Measurements from ENCODE around the gene XPO1.

The XPO1 gene

GRCh38 chr2:61530749-61531148, 7.4 kb downstream of the XPO1 start:
- no peak for DNase-seq
- H3K27me3 ChIP-seq (ENCODE audit: insufficient read depth, low read depth, severe bottlenecking): no peaks in the 10 kb centered on the region
- no peak for TF ChIP-seq CTCF (IDR thresholded peaks at IDR 0.05; ENCODE audit: low read depth, low read length)
- no peak overlapping the region for H3K4me3 ChIP-seq (ENCODE audit: low read depth, low read length)
- no peak overlapping the region for H3K27ac ChIP-seq
- H3K9me3 ChIP-seq (ENCODE audit: severe bottlenecking): no peaks in the 10 kb centered on the region
- peaks cover 75% of the 10 kb centered on the region for H3K36me3 ChIP-seq

GRCh38 chr2:61529944-61530735, 8.0 kb downstream of the XPO1 start:
- no peak overlapping the region for H3K27ac ChIP-seq
- H3K36me3 ChIP-seq: peaks cover 81% of the 10 kb centered on the region
- H3K9me3 ChIP-seq (ENCODE audit: severe bottlenecking): no peaks in the 10 kb centered on the region

GRCh38 chr2:61520261-61520660, 17.9 kb downstream of the XPO1 start:
- Histone ChIP-seq H3K36me3 (peaks cover 96% of the 10 kb centered on the region), H3K27me3 (ENCODE audit: insufficient read depth, low read depth, severe bottlenecking) (no peaks in the 10 kb centered on the region), H3K27ac (no peak overlapping the region; the same call in 1 of the 2 replicates), H3K9me3 (ENCODE audit: severe bottlenecking) (no peaks in the 10 kb centered on the region), H3K4me3 (ENCODE audit: low read depth, low read length) (no peak overlapping the region)
- no peak for DNase-seq
- TF ChIP-seq CTCF (IDR thresholded peaks at IDR 0.05; ENCODE audit: low read depth, low read length): no peak

More at GRCh38 chr2:61529944-61530735, 8.0 kb downstream of the XPO1 start:
- TF ChIP-seq CTCF (IDR thresholded peaks at IDR 0.05; ENCODE audit: low read depth, low read length): no peak
- no peaks in the 10 kb centered on the region for H3K27me3 ChIP-seq (ENCODE audit: insufficient read depth, low read depth, severe bottlenecking)
- no peak for DNase-seq
- H3K4me3 ChIP-seq (ENCODE audit: low read depth, low read length): no peak overlapping the region

GRCh38 chr2:61512768-61513398, 25.3 kb downstream of the XPO1 start:
- no peak for DNase-seq
- H3K4me3 ChIP-seq (ENCODE audit: low read depth, low read length): no peak overlapping the region
- TF ChIP-seq CTCF (IDR thresholded peaks at IDR 0.05; ENCODE audit: low read depth, low read length): no peak
- H3K36me3 ChIP-seq: peaks cover 99% of the 10 kb centered on the region
- H3K27ac ChIP-seq: no peak overlapping the region
- H3K9me3 ChIP-seq (ENCODE audit: severe bottlenecking): no peaks in the 10 kb centered on the region
- H3K27me3 ChIP-seq (ENCODE audit: insufficient read depth, low read depth, severe bottlenecking): no peaks in the 10 kb centered on the region

GRCh38 chr2:61510674-61511671, 27.2 kb downstream of the XPO1 start:
- H3K9me3 ChIP-seq (ENCODE audit: severe bottlenecking): no peaks in the 10 kb centered on the region
- peaks cover 97% of the 10 kb centered on the region for H3K36me3 ChIP-seq
- no peak overlapping the region for H3K27ac ChIP-seq
- DNase-seq: no peak
- no peak overlapping the region for H3K4me3 ChIP-seq (ENCODE audit: low read depth, low read length)
- no peaks in the 10 kb centered on the region for H3K27me3 ChIP-seq (ENCODE audit: insufficient read depth, low read depth, severe bottlenecking)
- no peak for TF ChIP-seq CTCF (IDR thresholded peaks at IDR 0.05; ENCODE audit: low read depth, low read length)
